ENCODE results near the gene HNF1B. TPM values are rescaled to one million over a fixed set of nuclear protein-coding genes. Genes with fewer than 3 reads are reported as not detected.

Gene HNF1B
- total RNA-seq, 2 donors from 2014 or later = 2.7 to 7.0 TPM

DNA sequence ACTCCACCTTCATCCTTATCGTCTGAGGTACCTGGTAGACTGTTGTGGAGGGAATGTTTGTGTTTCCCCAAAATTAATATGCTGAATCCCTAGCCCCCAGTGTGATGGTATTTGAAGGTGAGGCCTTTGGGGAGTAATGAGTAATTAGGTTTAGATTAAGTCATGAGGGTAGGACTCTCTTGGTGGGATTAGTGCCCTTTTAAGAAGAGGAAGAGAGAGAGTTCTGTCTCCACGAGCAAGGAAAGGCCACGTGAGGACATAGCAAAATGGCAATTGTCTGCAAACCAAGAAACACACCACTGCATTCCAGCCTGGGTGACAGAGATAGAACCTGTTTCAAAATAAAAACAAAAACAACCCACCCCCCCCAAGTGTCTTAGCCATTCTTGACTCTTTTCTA is 80.6 kb downstream of the HNF1B start:
- 90% methylated on average over 3 of the region's 3 CpGs for WGBS
- Histone ChIP-seq H3K4me1 (replicated peaks) (no peaks in the 10 kb centered on the region), H3K9me3 (no peaks in the 10 kb centered on the region), H3K27ac (no peak overlapping the region), H3K4me3 (no peak overlapping the region), H3K36me3 (no peaks in the 10 kb centered on the region), H3K27me3 (replicated peaks; ENCODE audit: insufficient read depth) (no peaks in the 10 kb centered on the region)
- DNase-seq (ENCODE audit: low spot score) = no peak
- intact Hi-C loops (cut with DNase I) = no loop called here
- TF ChIP-seq POLR2A (IDR thresholded peaks at IDR 0.05) (no peak), POLR2AphosphoS5 (IDR thresholded peaks at IDR 0.05) (no peak)
- TF ChIP-seq, protein P1, sequence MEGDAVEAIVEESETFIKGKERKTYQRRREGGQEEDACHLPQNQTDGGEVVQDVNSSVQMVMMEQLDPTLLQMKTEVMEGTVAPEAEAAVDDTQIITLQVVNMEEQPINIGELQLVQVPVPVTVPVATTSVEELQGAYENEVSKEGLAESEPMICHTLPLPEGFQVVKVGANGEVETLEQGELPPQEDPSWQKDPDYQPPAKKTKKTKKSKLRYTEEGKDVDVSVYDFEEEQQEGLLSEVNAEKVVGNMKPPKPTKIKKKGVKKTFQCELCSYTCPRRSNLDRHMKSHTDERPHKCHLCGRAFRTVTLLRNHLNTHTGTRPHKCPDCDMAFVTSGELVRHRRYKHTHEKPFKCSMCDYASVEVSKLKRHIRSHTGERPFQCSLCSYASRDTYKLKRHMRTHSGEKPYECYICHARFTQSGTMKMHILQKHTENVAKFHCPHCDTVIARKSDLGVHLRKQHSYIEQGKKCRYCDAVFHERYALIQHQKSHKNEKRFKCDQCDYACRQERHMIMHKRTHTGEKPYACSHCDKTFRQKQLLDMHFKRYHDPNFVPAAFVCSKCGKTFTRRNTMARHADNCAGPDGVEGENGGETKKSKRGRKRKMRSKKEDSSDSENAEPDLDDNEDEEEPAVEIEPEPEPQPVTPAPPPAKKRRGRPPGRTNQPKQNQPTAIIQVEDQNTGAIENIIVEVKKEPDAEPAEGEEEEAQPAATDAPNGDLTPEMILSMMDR (IDR thresholded peaks at IDR 0.05) = no peak

DNA sequence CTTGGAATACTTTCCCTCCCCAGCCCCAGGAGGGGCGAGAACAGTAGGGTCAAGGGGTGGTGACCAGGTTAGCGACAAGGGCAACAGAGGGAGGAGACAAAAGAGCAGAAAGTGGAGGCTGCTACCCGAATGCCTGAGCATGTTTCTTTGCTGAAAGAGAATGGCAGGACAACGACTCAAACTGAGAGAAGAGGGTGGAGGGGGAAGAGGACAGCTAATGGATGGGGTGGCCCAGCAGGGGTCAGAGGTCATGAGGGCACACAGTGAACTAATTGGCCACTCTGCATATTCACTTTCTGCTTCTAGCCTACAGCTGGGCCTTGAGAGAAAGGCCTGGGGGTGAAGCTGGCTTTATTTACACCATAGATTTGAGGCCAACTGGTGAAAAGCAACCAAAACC is 82.5 kb downstream of the HNF1B start:
- no peak overlapping the region for H3K27ac ChIP-seq
- H3K4me1 ChIP-seq (replicated peaks) = no peaks in the 10 kb centered on the region
- H3K36me3 ChIP-seq = no peaks in the 10 kb centered on the region
- WGBS = 62% methylated on average over 4 of the region's 4 CpGs
- DNase-seq (ENCODE audit: low spot score) = no peak
- TF ChIP-seq, protein P1 (IDR thresholded peaks at IDR 0.05) = no peak
- no peak for TF ChIP-seq POLR2A (IDR thresholded peaks at IDR 0.05)
- no peak for TF ChIP-seq POLR2AphosphoS5 (IDR thresholded peaks at IDR 0.05)
- H3K27me3 ChIP-seq (replicated peaks; ENCODE audit: insufficient read depth) = no peaks in the 10 kb centered on the region
- intact Hi-C loops (cut with DNase I) = no loop called here
- no peaks in the 10 kb centered on the region for H3K9me3 ChIP-seq
- no peak overlapping the region for H3K4me3 ChIP-seq

DNA sequence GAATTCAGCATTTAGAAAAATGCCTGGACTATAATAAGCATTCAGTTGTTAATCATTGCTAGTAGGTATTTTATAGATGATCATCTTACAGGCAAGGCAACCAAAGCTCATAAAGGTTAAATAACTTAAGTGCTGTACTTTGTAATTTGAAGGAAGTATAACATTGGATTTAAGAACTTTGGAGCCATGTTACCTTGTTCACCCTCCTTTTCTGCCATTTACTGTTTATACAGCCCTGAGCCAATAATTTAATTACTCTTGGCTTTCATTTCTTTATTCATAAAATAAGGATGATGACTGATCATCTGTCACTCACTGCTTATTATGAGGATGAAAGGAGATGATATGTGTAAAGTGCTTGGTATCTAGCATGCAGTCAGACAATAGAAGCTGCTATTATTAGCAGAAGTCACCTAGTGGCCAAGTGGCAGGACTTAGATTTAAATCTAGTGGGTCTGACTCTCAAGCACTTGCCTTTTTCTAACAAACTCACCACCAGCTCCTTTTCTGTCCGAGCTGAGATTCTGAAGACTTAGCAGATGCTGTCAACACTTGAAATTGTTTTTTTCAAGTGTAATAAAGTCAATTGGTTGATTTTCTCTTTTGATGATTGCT is 83.4 kb downstream of the HNF1B start:
- DNase-seq (ENCODE audit: low spot score) = no peak
- no peak overlapping the region for H3K27ac ChIP-seq
- WGBS = 65% methylated on average over 1 of the region's 1 CpG
- H3K9me3 ChIP-seq = no peaks in the 10 kb centered on the region
- no peak overlapping the region for H3K4me3 ChIP-seq
- H3K4me1 ChIP-seq (replicated peaks) = no peaks in the 10 kb centered on the region
- TF ChIP-seq, protein P1 (IDR thresholded peaks at IDR 0.05) = peak in 1 of 4 experiments; percentile 9
- no peak for TF ChIP-seq POLR2A (IDR thresholded peaks at IDR 0.05)
- no peaks in the 10 kb centered on the region for H3K27me3 ChIP-seq (replicated peaks; ENCODE audit: insufficient read depth)
- intact Hi-C loops (cut with DNase I) = no loop called here
- H3K36me3 ChIP-seq = no peaks in the 10 kb centered on the region

DNA sequence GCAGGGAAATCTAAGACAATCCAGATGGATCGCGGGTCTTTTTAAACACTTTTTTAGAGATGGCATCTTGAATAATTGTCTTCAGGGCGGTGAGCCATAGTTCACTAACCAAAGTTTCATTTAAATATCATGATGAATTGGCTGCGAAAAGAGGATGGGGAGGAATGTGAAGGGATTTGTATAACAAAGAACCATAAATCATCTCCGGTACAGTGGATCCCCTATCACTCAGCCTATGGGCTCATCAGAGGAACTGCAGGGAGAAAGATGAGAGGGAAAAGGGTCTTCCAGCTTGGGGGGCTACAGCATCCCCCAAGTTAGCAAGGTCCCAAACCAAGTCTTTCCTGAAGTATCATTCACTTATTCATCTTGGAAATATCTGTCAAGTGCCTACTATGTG is 84.9 kb downstream of the HNF1B start:
- WGBS = 80% methylated on average over 5 of the region's 5 CpGs
- intact Hi-C loops (cut with DNase I) = loop anchor here (10.0 kb wide), 1 partner anchor 155 kb away; no protein-coding TSS in a partner anchor
- no peak overlapping the region for H3K27ac ChIP-seq

More for the DNA sequence above, 84.9 kb downstream of the HNF1B start:
- Histone ChIP-seq H3K27me3 (replicated peaks; ENCODE audit: insufficient read depth) (no peaks in the 10 kb centered on the region), H3K4me3 (no peak overlapping the region), H3K9me3 (no peaks in the 10 kb centered on the region), H3K36me3 (no peaks in the 10 kb centered on the region), H3K4me1 (replicated peaks) (no peaks in the 10 kb centered on the region)
- no peak for TF ChIP-seq POLR2AphosphoS5 (IDR thresholded peaks at IDR 0.05)
- TF ChIP-seq POLR2A (IDR thresholded peaks at IDR 0.05) = no peak
- TF ChIP-seq, protein P1 (IDR thresholded peaks at IDR 0.05) = no peak
- no peak for DNase-seq (ENCODE audit: low spot score)

All from prostate gland (tissue), 2 donors.